Mesenchymal stem cell (in vitro differentiated cells and primary cell): ENCODE measurements around the gene HIRA.

Experiments
- DNase-seq: peaks from one replicate; pipeline ENCODE4 v3.0.0-alpha.2; 2013
- H2AFZ ChIP-seq: one replicate; pipeline ENCODE4 v1.6.1; 2013; ENCODE audit warnings: low read depth, mild to moderate bottlenecking, control low read depth, inconsistent platforms, low read length, moderate library complexity
- H2AK5ac ChIP-seq: 2 replicates; pipeline ENCODE4 v1.6.1; 2013; ENCODE audit warnings: low read length, moderate library complexity, mild to moderate bottlenecking, inconsistent platforms; ENCODE audit not compliant: severe bottlenecking
- H2BK120ac ChIP-seq: one replicate; pipeline ENCODE4 v1.6.1; 2013; ENCODE audit warnings: low read depth, mild to moderate bottlenecking, inconsistent platforms, low read length, moderate library complexity
- H2BK12ac ChIP-seq, 2 experiments: one replicate each; pipeline ENCODE4 v1.6.1; 2013; ENCODE audit warnings: inconsistent platforms in 2 of 2, low read length in 2 of 2, mild to moderate bottlenecking in 2 of 2, moderate library complexity in 2 of 2, control low read depth in 1 of 2
- H2BK15ac ChIP-seq: one replicate; pipeline ENCODE4 v1.6.1; 2013; ENCODE audit warnings: mild to moderate bottlenecking, low read depth, inconsistent platforms; ENCODE audit not compliant: poor library complexity, severe bottlenecking
- H2BK5ac ChIP-seq: 2 replicates; pipeline ENCODE4 v1.6.1; 2013; ENCODE audit warnings: low read depth, mild to moderate bottlenecking, low read length, control low read depth, inconsistent platforms; ENCODE audit not compliant: poor library complexity, severe bottlenecking
- H3K14ac ChIP-seq, 2 experiments: one replicate each; pipeline ENCODE4 v1.6.1; 2013; ENCODE audit warnings: inconsistent platforms in 2 of 2, low read length in 2 of 2, control low read depth in 1 of 2, mild to moderate bottlenecking in 1 of 2, moderate library complexity in 1 of 2
- H3K18ac ChIP-seq, 2 experiments: one replicate each; pipeline ENCODE4 v1.6.1; 2013; ENCODE audit warnings: inconsistent platforms in 2 of 2, low read length in 2 of 2, control low read depth in 1 of 2, low read depth in 1 of 2, mild to moderate bottlenecking in 1 of 2
- H3K23ac ChIP-seq, 2 experiments: one replicate each; pipeline ENCODE4 v1.6.1; 2013; ENCODE audit warnings: inconsistent platforms in 2 of 2, low read length in 2 of 2, mild to moderate bottlenecking in 2 of 2, moderate library complexity in 2 of 2, control low read depth in 1 of 2
- H3K27ac ChIP-seq: 2 replicates; pipeline ENCODE4 v1.5.1; 2013; ENCODE audit warnings: mild to moderate bottlenecking, moderate library complexity, low read length, control low read depth, inconsistent platforms; ENCODE audit not compliant: poor library complexity, severe bottlenecking
- H3K27me3 ChIP-seq, 2 experiments: 2 replicates each; pipeline versions ENCODE4 v1.6.1 to v1.7.0; 2013; ENCODE audit warnings: low read length in 2 of 2, mild to moderate bottlenecking in 2 of 2, moderate library complexity in 2 of 2, control low read depth in 1 of 2, inconsistent platforms in 1 of 2; ENCODE audit not compliant: control insufficient read depth in 1 of 2, insufficient read depth in 1 of 2
- H3K36me3 ChIP-seq, 2 experiments: 2 replicates each; pipeline versions ENCODE4 v1.6.1 to v1.7.0; 2013; ENCODE audit warnings: low read length in 2 of 2, control low read depth in 1 of 2, inconsistent platforms in 1 of 2, low read depth in 1 of 2, mild to moderate bottlenecking in 1 of 2; ENCODE audit not compliant: insufficient read depth in 2 of 2, control insufficient read depth in 1 of 2
- H3K4ac ChIP-seq, 2 experiments: one replicate each; pipeline ENCODE4 v1.6.1; 2013; ENCODE audit warnings: inconsistent platforms in 2 of 2, low read length in 2 of 2, mild to moderate bottlenecking in 2 of 2, moderate library complexity in 2 of 2, control low read depth in 1 of 2, low read depth in 1 of 2
- H3K4me1 ChIP-seq: 2 replicates; pipeline ENCODE4 v1.6.1; 2013; ENCODE audit warnings: low read depth, low read length, control low read depth; ENCODE audit not compliant: control insufficient read depth, insufficient read depth
- H3K4me2 ChIP-seq: 2 replicates; pipeline ENCODE4 v1.6.1; 2013; ENCODE audit warnings: low read length, mild to moderate bottlenecking, inconsistent platforms; ENCODE audit not compliant: poor library complexity, severe bottlenecking
- H3K4me3 ChIP-seq, 2 experiments: 2 replicates each; pipeline versions ENCODE4 v1.5.1 to v1.7.0; 2013; ENCODE audit warnings: low read length in 2 of 2, mild to moderate bottlenecking in 2 of 2, control low read depth in 1 of 2, low read depth in 1 of 2; ENCODE audit not compliant: insufficient read depth in 1 of 2
- H3K79me1 ChIP-seq: replicated peaks from 2 replicates; pipeline ENCODE4 v1.6.1; 2013; ENCODE audit warnings: mild to moderate bottlenecking, control low read depth, low read length, inconsistent platforms; ENCODE audit not compliant: poor library complexity, severe bottlenecking
- H3K9ac ChIP-seq: 2 replicates; pipeline ENCODE4 v1.7.0; 2013; ENCODE audit warnings: mild to moderate bottlenecking, low read length, moderate library complexity
- H3K9me3 ChIP-seq: 2 replicates; pipeline ENCODE4 v1.7.0; 2013; ENCODE audit warnings: mild to moderate bottlenecking, low read length; ENCODE audit not compliant: control insufficient read depth
- H4K8ac ChIP-seq: one replicate; pipeline ENCODE4 v1.6.1; 2013; ENCODE audit warnings: inconsistent platforms, mild to moderate bottlenecking, low read length, moderate library complexity
- H4K91ac ChIP-seq: one replicate; pipeline ENCODE4 v1.6.1; 2013; ENCODE audit warnings: mild to moderate bottlenecking, low read length, inconsistent platforms
- WGBS: methylation state at CpG from one replicate; pipeline ENCODE4 v1.1.7; 2013; ENCODE audit warnings: mixed read lengths; 5-methylcytosine and 5-hydroxymethylcytosine counted together

Gene HIRA

GRCh38 chr22:19394274-19395050 lies 37.1 kb downstream of the HIRA start:
- no peak overlapping the region for H4K8ac ChIP-seq
- peaks cover 76 to 91% of the 10 kb centered on the region in 2 experiments for H3K36me3 ChIP-seq
- H2BK12ac ChIP-seq: no peak overlapping the region
- 99% methylated on average over 8 of the region's 8 CpGs for WGBS
- H2BK5ac ChIP-seq: no peak overlapping the region
- no peak overlapping the region for H3K4me3 ChIP-seq
- H3K14ac ChIP-seq: no peak overlapping the region
- no peak overlapping the region for H4K91ac ChIP-seq
- no peak overlapping the region for H3K23ac ChIP-seq
- no peak overlapping the region for H3K18ac ChIP-seq
- H2AFZ ChIP-seq: no peak overlapping the region
- no peak overlapping the region for H3K4ac ChIP-seq
- DNase-seq: no peak
- H2BK15ac ChIP-seq: no peak overlapping the region
- H3K27me3 ChIP-seq: no peaks in the 10 kb centered on the region
- H3K9me3 ChIP-seq: no peaks in the 10 kb centered on the region
- H2AK5ac ChIP-seq: no peak overlapping the region
- no peak overlapping the region for H3K9ac ChIP-seq
- no peaks in the 10 kb centered on the region for H3K4me1 ChIP-seq
- H3K4me2 ChIP-seq: no peak overlapping the region
- no peak overlapping the region for H2BK120ac ChIP-seq
- H3K79me1 ChIP-seq: peaks cover 19% of the 10 kb centered on the region
- no peak overlapping the region for H3K27ac ChIP-seq

GRCh38 chr22:19393704-19394103 lies 37.8 kb downstream of the HIRA start:
- Histone ChIP-seq H3K9ac (no peak overlapping the region), H3K27ac (no peak overlapping the region), H3K18ac (no peak overlapping the region), H2AK5ac (no peak overlapping the region), H3K14ac (no peak overlapping the region), H2AFZ (no peak overlapping the region), H3K27me3 (no peaks in the 10 kb centered on the region), H4K91ac (no peak overlapping the region), H2BK12ac (no peak overlapping the region), H2BK5ac (no peak overlapping the region), H3K4me1 (no peaks in the 10 kb centered on the region), H3K4ac (no peak overlapping the region), H3K23ac (no peak overlapping the region), H3K9me3 (no peaks in the 10 kb centered on the region), H3K4me2 (no peak overlapping the region), H3K4me3 (no peak overlapping the region), H3K79me1 (peaks cover 19% of the 10 kb centered on the region), H4K8ac (no peak overlapping the region), H3K36me3 (peaks cover 79 to 91% of the 10 kb centered on the region in 2 experiments), H2BK120ac (no peak overlapping the region), H2BK15ac (no peak overlapping the region)
- 86% methylated on average over 5 of the region's 5 CpGs for WGBS
- DNase-seq: no peak

GRCh38 chr22:19387575-19387974 lies 44.0 kb downstream of the HIRA start:
- Histone ChIP-seq H3K4me1 (no peaks in the 10 kb centered on the region), H2BK12ac (no peak overlapping the region), H3K27me3 (no peaks in the 10 kb centered on the region), H3K23ac (no peak overlapping the region), H2BK5ac (no peak overlapping the region), H2BK15ac (no peak overlapping the region), H2BK120ac (no peak overlapping the region), H3K36me3 (peaks cover 78 to 94% of the 10 kb centered on the region in 2 experiments), H3K4ac (no peak overlapping the region), H3K79me1 (peaks cover 14% of the 10 kb centered on the region), H4K8ac (no peak overlapping the region), H4K91ac (no peak overlapping the region), H3K18ac (no peak overlapping the region), H3K14ac (no peak overlapping the region), H2AFZ (no peak overlapping the region), H3K9ac (no peak overlapping the region), H3K4me3 (no peak overlapping the region), H3K4me2 (no peak overlapping the region), H3K9me3 (no peaks in the 10 kb centered on the region), H3K27ac (no peak overlapping the region), H2AK5ac (no peak overlapping the region)
- DNase-seq: no peak
- 96% methylated on average over 6 of the region's 7 CpGs for WGBS

- no peak overlapping the region for H3K27ac ChIP-seq
Observed at GRCh38 chr22:19387038-19387437, 44.5 kb downstream of the HIRA start.

More at GRCh38 chr22:19387038-19387437, 44.5 kb downstream of the HIRA start:
- Histone ChIP-seq H3K36me3 (peaks cover 78 to 94% of the 10 kb centered on the region in 2 experiments), H2AK5ac (no peak overlapping the region), H3K4me1 (no peaks in the 10 kb centered on the region), H3K79me1 (peaks cover 11% of the 10 kb centered on the region), H3K18ac (no peak overlapping the region), H2AFZ (no peak overlapping the region), H2BK15ac (no peak overlapping the region), H4K91ac (no peak overlapping the region), H3K9me3 (no peaks in the 10 kb centered on the region), H2BK120ac (no peak overlapping the region), H3K4ac (no peak overlapping the region), H3K14ac (no peak overlapping the region), H2BK5ac (no peak overlapping the region), H4K8ac (no peak overlapping the region), H2BK12ac (no peak overlapping the region), H3K4me3 (no peak overlapping the region), H3K9ac (no peak overlapping the region), H3K23ac (no peak overlapping the region), H3K27me3 (no peaks in the 10 kb centered on the region), H3K4me2 (no peak overlapping the region)
- 100% methylated on average over 1 of the region's 2 CpGs for WGBS
- DNase-seq: no peak
